GM18517 (cell line): ENCODE measurements around the gene TUT4.
A peak's percentile ranks its signal among the peaks of the same experiment; 100 is the strongest.

Experiments
- ATAC-seq: cut with Tn5 transposase; IDR thresholded peaks from one replicate; pipeline ENCODE4 v1.9.1; 2021; ENCODE audit warnings: mild to moderate bottlenecking, moderate library complexity; ENCODE audit not compliant: unreplicated experiment

TUT4 gene

DNA sequence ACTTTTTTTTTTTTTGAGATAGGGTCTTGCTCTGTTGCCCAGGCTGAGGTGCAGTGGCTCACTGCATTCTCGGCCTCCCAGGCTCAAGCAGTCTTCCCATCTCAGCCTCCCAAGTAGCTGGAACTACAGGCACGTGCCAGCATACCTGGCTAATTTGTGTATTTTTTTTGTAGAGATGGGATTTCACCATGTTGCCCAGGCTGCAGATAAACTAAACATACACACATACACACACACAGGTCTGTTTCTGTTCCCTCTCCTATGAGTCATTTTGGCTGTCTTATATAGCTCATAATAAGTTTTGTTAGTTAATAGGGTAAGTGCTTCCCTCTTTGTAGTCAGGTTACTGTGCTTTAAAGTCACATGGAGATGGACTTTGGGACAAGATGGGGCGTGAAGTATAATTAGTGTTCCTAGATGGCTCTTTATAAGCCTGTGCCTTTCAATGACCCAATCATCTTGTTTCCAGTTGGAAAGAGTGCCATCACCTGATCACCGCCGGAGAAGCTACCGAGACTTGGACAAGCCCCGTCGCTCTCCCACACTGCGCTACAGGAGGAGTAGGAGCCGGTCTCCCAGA, 139.4 kb downstream of the TUT4 start:
- no peak for ATAC-seq

DNA sequence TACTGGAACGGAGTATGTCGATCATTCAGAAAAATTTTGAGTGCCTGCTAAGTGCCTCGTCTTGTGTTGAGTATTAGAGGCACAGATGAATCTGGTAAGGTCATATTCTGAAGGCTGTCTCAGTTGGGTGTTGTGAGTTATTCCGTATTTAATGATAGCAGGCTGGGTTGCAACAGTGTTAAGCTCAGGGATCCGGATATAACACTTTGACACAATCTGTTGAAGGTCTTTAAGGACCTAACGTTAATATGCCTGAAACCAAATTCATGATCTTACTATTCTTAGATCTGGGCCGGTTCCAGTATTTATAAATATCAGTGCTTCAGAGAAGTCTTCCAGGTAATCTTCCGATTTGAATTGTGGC, 147.9 kb downstream of the TUT4 start:
- ATAC-seq, result no peak

- ATAC-seq, result peak; percentile 87
Measured at GRCh38 chr1:52404116-52404974, 148.5 kb downstream of the TUT4 start, which contains the start of the genes ORC1 and PRPF38A. ORC1 (minus strand) TSS chr1:52404423; CDS start chr1:52402223, 2,200 bp downstream. PRPF38A (plus strand) TSS chr1:52404602; CDS start chr1:52404750, 148 bp downstream.

DNA sequence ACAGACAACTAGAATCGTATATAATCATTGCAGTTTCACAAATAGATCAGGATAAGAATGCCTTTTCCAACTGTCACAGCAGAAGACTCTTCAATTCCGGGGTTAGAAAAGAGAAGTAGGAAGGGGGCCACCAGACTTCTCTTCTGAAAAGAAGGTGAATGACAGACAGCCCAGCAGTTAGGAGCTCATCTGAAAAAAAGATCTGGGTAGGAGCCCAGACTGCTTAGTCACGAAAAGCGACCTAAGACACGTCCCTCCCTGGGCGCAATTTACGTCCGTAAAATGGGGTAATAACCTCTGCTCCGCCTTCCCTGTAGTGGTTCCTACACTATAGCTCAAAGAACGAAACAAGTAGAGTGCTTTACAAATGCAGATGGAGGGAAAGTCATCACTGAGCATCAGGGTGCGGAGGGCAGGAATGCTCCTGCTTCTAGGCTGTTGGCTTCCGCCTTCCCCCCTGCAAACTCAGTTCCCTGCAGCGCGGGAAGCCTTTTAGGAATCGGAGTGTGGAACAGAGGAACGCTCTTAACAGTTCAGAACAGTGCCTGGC, 149.3 kb downstream of the TUT4 start:
- peak; percentile 34 for ATAC-seq

DNA sequence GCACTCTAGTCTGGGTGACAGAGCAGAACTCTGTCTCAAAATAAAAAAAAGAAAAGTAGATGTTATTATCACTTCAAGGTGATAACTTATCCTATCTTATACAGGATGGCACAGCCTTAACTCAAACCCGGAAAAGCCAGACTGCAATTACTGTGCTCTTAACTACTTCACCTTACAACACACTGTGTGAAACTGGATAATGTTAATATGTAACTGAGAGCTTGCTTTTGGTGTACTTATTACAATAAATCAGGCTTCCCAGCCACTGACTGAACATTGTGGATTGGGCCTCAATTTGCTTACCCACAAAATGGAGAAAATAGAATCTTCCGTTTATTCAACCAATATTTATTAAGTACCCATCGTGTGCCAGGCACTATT, 150.0 kb downstream of the TUT4 start:
- ATAC-seq, result no peak

DNA sequence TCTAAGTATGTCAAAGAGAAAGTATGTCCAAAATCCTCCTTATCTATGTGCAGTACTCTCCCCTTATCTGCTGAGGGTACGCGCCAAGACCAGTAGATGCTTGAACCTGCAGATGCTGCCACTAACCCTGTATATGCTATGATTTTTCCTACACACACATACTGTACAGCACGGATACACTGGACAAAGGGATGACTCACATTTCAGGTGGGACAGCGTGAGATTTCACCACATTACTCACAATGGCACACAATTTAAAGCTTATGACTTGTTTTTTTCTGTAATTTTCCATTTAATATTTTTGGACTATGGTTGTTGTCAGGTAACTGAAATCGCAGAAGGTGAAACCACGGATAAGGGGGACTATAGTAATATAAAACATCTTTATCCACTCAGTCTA, 152.8 kb downstream of the TUT4 start:
- ATAC-seq, result no peak

DNA sequence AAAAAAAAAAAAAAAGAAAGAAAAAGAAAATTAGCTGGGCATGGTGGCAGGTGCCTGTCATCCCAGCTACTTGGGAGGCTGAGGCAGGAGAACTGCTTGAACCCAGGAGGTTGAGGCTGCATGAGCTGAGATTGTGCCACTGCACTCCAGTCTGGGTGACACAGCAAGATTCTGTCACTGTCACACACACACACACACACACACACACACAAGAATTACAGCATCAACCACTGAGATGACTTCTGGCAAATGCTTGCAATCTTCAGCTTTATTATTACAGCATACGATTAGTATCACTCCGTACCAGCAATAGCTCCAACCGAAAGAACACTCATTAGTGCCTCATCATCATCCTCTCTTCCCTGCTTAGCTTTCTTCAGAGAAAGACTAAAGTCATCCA, 153.3 kb downstream of the TUT4 start:
- ATAC-seq, result no peak

DNA sequence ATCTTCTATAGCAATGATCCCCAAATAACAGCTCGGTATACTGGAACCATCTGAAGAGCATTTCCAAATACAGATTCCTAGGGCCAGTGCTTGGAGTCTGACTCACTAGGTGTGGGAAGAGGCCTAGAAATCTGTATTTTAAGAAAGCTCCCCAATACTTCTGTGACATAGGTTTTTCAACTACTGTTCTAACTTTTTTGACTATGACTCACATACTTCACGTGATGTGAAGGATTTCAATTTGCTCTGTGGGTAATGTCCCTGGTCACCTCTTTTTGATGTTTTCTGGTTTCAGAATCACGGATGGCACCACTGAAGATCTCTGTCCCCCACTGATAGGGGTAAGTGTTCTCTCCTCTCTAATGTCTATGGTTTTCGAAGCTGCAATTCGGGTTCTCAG, 159.7 kb downstream of the TUT4 start:
- ATAC-seq, result no peak

GRCh38 chr1:52386458-52386857, 166.4 kb downstream of the TUT4 start:
- ATAC-seq, result no peak

DNA sequence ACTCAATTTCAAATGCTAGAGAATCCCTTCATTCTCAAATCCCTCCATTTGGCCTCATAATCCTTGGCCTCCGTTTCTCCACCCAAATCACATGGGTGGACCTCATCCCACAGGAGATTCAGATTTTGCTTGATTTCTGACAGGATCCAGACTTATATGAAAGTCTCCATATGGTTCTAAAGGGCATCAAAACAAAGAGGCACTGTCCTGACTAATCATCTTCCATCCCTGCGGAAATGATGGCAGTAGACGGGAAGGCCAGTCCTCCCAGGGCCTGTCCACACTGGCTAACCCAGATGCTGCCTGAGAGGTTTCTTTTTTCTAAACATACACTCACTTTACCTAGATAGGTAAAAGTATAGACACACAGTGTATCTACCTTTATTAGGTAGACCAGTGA, 167.5 kb downstream of the TUT4 start:
- no peak for ATAC-seq
